Upper lobe of left lung (tissue), 6 donors: Measurements from ENCODE around the gene ANKRD13A. TPM values are rescaled to one million over a fixed set of nuclear protein-coding genes. Genes with fewer than 3 reads are reported as not detected.
A peak's percentile ranks its signal among the peaks of the same experiment; 100 is the strongest.

ENCODE experiments used
- ATAC-seq, 2 donors: fragments of 200-7000 bp; cut with Tn5 transposase; one replicate each; pipeline ENCODE4 v1.9.1; 2022; ENCODE audit warnings: mild to moderate bottlenecking in 2 of 2, moderate library complexity in 2 of 2; ENCODE audit not compliant: low FRiP score in 2 of 2
- DNase-seq, 2 donors: peaks; one replicate each; pipeline ENCODE4 v3.0.0-alpha.2; 2019 to 2020
- H3K27ac ChIP-seq, 4 donors: fragments of 200-600 bp; sonication (generic); one replicate each; pipeline ENCODE4 v1.5.1; 2016 to 2019
- H3K27me3 ChIP-seq, 4 donors: fragments of 200-600 bp; sonication (generic); one replicate each; pipeline ENCODE4 v1.5.1; 2017 to 2019
- H3K36me3 ChIP-seq, 4 donors: fragments of 200-600 bp; sonication (generic); one replicate each; pipeline ENCODE4 v1.5.1; 2016 to 2019
- H3K4me1 ChIP-seq, 4 donors: fragments of 200-600 bp; sonication (generic); one replicate each; pipeline ENCODE4 v1.5.1; 2018 to 2019
- H3K4me3 ChIP-seq, 4 donors: fragments of 200-600 bp; sonication (generic); one replicate each; pipeline ENCODE4 v1.5.1; 2017 to 2019; ENCODE audit warnings: mild to moderate bottlenecking in 2 of 4, moderate library complexity in 1 of 4
- H3K9me3 ChIP-seq, 4 donors: fragments of 200-600 bp; sonication (generic); one replicate each; pipeline ENCODE4 v1.5.1; 2018 to 2019
- CTCF ChIP-seq, 6 experiments: fragments of 450-650 bp in 4 of 6; fragments of 200-600 bp in 2 of 6; sonication (generic) in 2 of 6; IDR thresholded peaks; one replicate each; pipeline ENCODE4 v1.5.1; 2016 to 2019; ENCODE audit warnings: antibody characterized with exemption in 6 of 6
- EP300 ChIP-seq, 4 donors: sonication (generic); formaldehyde crosslinking; IDR thresholded peaks; one replicate each; pipeline ENCODE4 v1.5.1; 2017; ENCODE audit warnings: antibody characterized with exemption in 4 of 4, control low read depth in 2 of 4
- POLR2A ChIP-seq, 4 donors: fragments of 450-650 bp; IDR thresholded peaks; one replicate each; pipeline ENCODE4 v1.5.1; 2016 to 2017; ENCODE audit warnings: antibody characterized with exemption in 4 of 4, mild to moderate bottlenecking in 2 of 4
- POLR2AphosphoS5 ChIP-seq, 2 donors: sonication (generic); formaldehyde crosslinking; IDR thresholded peaks; one replicate each; pipeline ENCODE4 v1.5.1; 2017; ENCODE audit warnings: antibody characterized with exemption in 2 of 2
- WGBS, 2 donors: methylation state at CpG; one replicate each; pipeline ENCODE4 v1.1.5; 2017 to 2018; 5-methylcytosine and 5-hydroxymethylcytosine counted together
- total RNA-seq, 6 donors: library from RNA; depleted of rRNA in 4 of 6; stranded (reverse); fragments of >200 nt in 4 of 6; gene quantifications; one replicate each; pipeline versions ENCODE4 v1.1.0 to v1.2.1, GENCODE V29; 2016 to 2021
- donor health status: DM: no; HTN: no; CAD: no; lungs with moderate emphysema.
- donor health status: DM: no; HTN: yes; CAD: no; lungs with severe emphysema.

ANKRD13A gene
- total RNA-seq, 6 donors from 2014 or later: 58.9 to 166 (median 74.6) TPM

GRCh38 chr12:110020956-110021355 is 21.7 kb downstream of the ANKRD13A start:
- Histone ChIP-seq H3K4me1 (peaks cover 0 to 14% (median 6%) of the 10 kb centered on the region in 4 donors), H3K27ac (peak overlapping the region in 1 of 4 donors; percentile 41), H3K27me3 (no peaks in the 10 kb centered on the region), H3K36me3 (peaks cover 13 to 98% (median 66%) of the 10 kb centered on the region in 4 donors), H3K9me3 (no peaks in the 10 kb centered on the region), H3K4me3 (no peak overlapping the region)
- 91 to 93% methylated on average over 4 of the region's 4 CpGs for whole genome bisulfite sequencing, 2 donors
- DNase-seq (no peak), ATAC-seq (no peak)
- TF ChIP-seq POLR2A (IDR thresholded peaks at IDR 0.05): no peak
- TF ChIP-seq CTCF (IDR thresholded peaks at IDR 0.05): no peak
- TF ChIP-seq POLR2AphosphoS5 (IDR thresholded peaks at IDR 0.05): no peak
- TF ChIP-seq EP300 (IDR thresholded peaks at IDR 0.05): no peak

- Histone ChIP-seq H3K27ac (peak overlapping the region in 2 of 4 donors; percentile 20 to 31), H3K36me3 (peaks cover 11 to 98% (median 65%) of the 10 kb centered on the region in 4 donors), H3K4me1 (peaks cover 0 to 14% (median 6%) of the 10 kb centered on the region in 4 donors), H3K27me3 (no peaks in the 10 kb centered on the region), H3K4me3 (no peak overlapping the region), H3K9me3 (no peaks in the 10 kb centered on the region)
- ATAC-seq (peak; percentile 31 to 69), DNase-seq (no peak)
- WGBS, 2 donors: 79 to 92% methylated on average over 5 of the region's 5 CpGs
- no peak for TF ChIP-seq POLR2A (IDR thresholded peaks at IDR 0.05)
- no peak for TF ChIP-seq EP300 (IDR thresholded peaks at IDR 0.05)
Observed at GRCh38 chr12:110023059-110023980, 24.1 kb downstream of the ANKRD13A start.

- Histone ChIP-seq H3K9me3 (no peaks in the 10 kb centered on the region), H3K4me1 (peaks cover 0 to 14% (median 6%) of the 10 kb centered on the region in 4 donors), H3K27me3 (no peaks in the 10 kb centered on the region), H3K27ac (peak overlapping the region in 1 of 4 donors; percentile 31), H3K4me3 (no peak overlapping the region), H3K36me3 (peaks cover 12 to 98% (median 65%) of the 10 kb centered on the region in 4 donors)
- WGBS, 2 donors: 78 to 88% methylated on average over 2 of the region's 2 CpGs
- DNase-seq (no peak), ATAC-seq (no peak)
- TF ChIP-seq POLR2AphosphoS5 (IDR thresholded peaks at IDR 0.05) (no peak), CTCF (IDR thresholded peaks at IDR 0.05) (no peak), POLR2A (IDR thresholded peaks at IDR 0.05) (no peak), EP300 (IDR thresholded peaks at IDR 0.05) (no peak)
Observed at GRCh38 chr12:110024051-110024450, 24.8 kb downstream of the ANKRD13A start.

- DNase-seq: no peak
- peaks cover 0 to 13% (median 4%) of the 10 kb centered on the region in 4 donors for H3K4me1 ChIP-seq
- H3K4me3 ChIP-seq: no peak overlapping the region
- no peak for ATAC-seq
- no peak for TF ChIP-seq POLR2A (IDR thresholded peaks at IDR 0.05)
- TF ChIP-seq EP300 (IDR thresholded peaks at IDR 0.05): no peak
- TF ChIP-seq POLR2AphosphoS5 (IDR thresholded peaks at IDR 0.05): no peak
- no peaks in the 10 kb centered on the region for H3K27me3 ChIP-seq
- WGBS, 2 donors: 87 to 88% methylated on average over 6 of the region's 6 CpGs
- no peak overlapping the region for H3K27ac ChIP-seq
- H3K9me3 ChIP-seq: no peaks in the 10 kb centered on the region
- H3K36me3 ChIP-seq: peaks cover 4 to 94% (median 52%) of the 10 kb centered on the region in 4 donors
Observed at GRCh38 chr12:110028323-110028722, 29.1 kb downstream of the ANKRD13A start.

- no peak for DNase-seq
- no peak for ATAC-seq
- H3K27me3 ChIP-seq: no peaks in the 10 kb centered on the region
- TF ChIP-seq CTCF (IDR thresholded peaks at IDR 0.05) (no peak), EP300 (IDR thresholded peaks at IDR 0.05) (no peak), POLR2AphosphoS5 (IDR thresholded peaks at IDR 0.05) (no peak), POLR2A (IDR thresholded peaks at IDR 0.05) (no peak)
- no peaks in the 10 kb centered on the region for H3K9me3 ChIP-seq
- H3K27ac ChIP-seq: no peak overlapping the region
- peaks cover 12 to 96% (median 54%) of the 10 kb centered on the region in 4 donors for H3K36me3 ChIP-seq
- 67 to 85% methylated on average over 2 of the region's 2 CpGs for WGBS, 2 donors
- H3K4me3 ChIP-seq: no peak overlapping the region
- H3K4me1 ChIP-seq: peaks cover 0 to 5% (median 0%) of the 10 kb centered on the region in 4 donors
Observed at GRCh38 chr12:110029290-110029815, 30.1 kb downstream of the ANKRD13A start.
